K562 (cell line): Measurements from ENCODE around the gene PNMT. TPM values are rescaled to one million over a fixed set of nuclear protein-coding genes. Genes with fewer than 3 reads are reported as not detected.

Experiments
- ID3 ChIP-seq, 2 experiments: fragments of 250-450 bp in 1 of 2; fragments of 450-650 bp in 1 of 2; sonication (Bioruptor Pico) in 1 of 2; IDR thresholded peaks; 2 replicates each; pipeline versions ENCODE4 v1.6.1 to v1.8.0; 2016 to 2021; ENCODE audit warnings: mild to moderate bottlenecking in 2 of 2, moderate library complexity in 2 of 2, missing compliant biosample characterization in 1 of 2, missing genetic modification characterization in 1 of 2
- ILF3 ChIP-seq: fragments of 450-650 bp; IDR thresholded peaks from 2 replicates; pipeline ENCODE4 v1.6.1; 2018; ENCODE audit warnings: antibody characterized with exemption, mild to moderate bottlenecking, moderate library complexity, borderline replicate concordance
- KDM4B ChIP-seq, 2 experiments: fragments of 450-650 bp in 1 of 2; sonication (generic) in 1 of 2; IDR thresholded peaks; 2 replicates each; pipeline ENCODE4 v1.6.1; 2016 to 2017; ENCODE audit warnings: borderline replicate concordance in 2 of 2, antibody characterized with exemption in 1 of 2, low read depth in 1 of 2, mild to moderate bottlenecking in 1 of 2
- POLR2H ChIP-seq: IDR thresholded peaks from 2 replicates; pipeline ENCODE4 v1.6.1; 2016; ENCODE audit warnings: missing genetic modification characterization, low read depth, mild to moderate bottlenecking, control low read depth, missing compliant biosample characterization, moderate library complexity
- PPARD ChIP-seq: fragments of 250-450 bp; sonication (Bioruptor Pico); IDR thresholded peaks from 2 replicates; pipeline ENCODE4 v1.8.0; 2022; ENCODE audit warnings: inconsistent platforms, mild to moderate bottlenecking, moderate library complexity
- RBM22 ChIP-seq: fragments of 200-400 bp; formaldehyde crosslinking; IDR thresholded peaks from 2 replicates; pipeline ENCODE4 v1.6.1; 2018; ENCODE audit warnings: low read length, low read depth; ENCODE audit not compliant: poor library complexity, severe bottlenecking
- SETDB1 ChIP-seq: IDR thresholded peaks from one replicate; pipeline ENCODE4 v1.6.1; 2012; ENCODE audit warnings: low read length, control low read depth, inconsistent platforms
- TCFL5 ChIP-seq: fragments of 250-450 bp; sonication (Bioruptor Pico); conservative IDR thresholded peaks from 2 replicates; pipeline ENCODE4 v1.6.1; 2021; ENCODE audit warnings: mild to moderate bottlenecking, moderate library complexity, matching md5 sums
- TOE1 ChIP-seq, 2 experiments: fragments of 450-650 bp in 1 of 2; sonication (generic) in 1 of 2; formaldehyde crosslinking in 1 of 2; IDR thresholded peaks; 2 replicates each; pipeline versions ENCODE4 v1.7.1 to v1.8.0; 2016 to 2022; ENCODE audit warnings: borderline replicate concordance in 2 of 2, mild to moderate bottlenecking in 2 of 2, antibody characterized with exemption in 1 of 2, inconsistent platforms in 1 of 2, low read depth in 1 of 2, missing genetic modification reagents in 1 of 2, moderate library complexity in 1 of 2
- U2AF1 ChIP-seq: fragments of 200-400 bp; formaldehyde crosslinking; optimal IDR thresholded peaks from 2 replicates; pipeline ENCODE3; 2017; ENCODE audit warnings: mild to moderate bottlenecking, low read depth, low read length, moderate library complexity
- ZBTB33 ChIP-seq: sonication (generic); formaldehyde crosslinking; IDR thresholded peaks from 2 replicates; pipeline ENCODE4 v1.8.1; 2023; ENCODE audit warnings: mild to moderate bottlenecking, missing genetic modification reagents
- ZNF174 ChIP-seq: fragments of 250-450 bp; sonication (Bioruptor Pico); IDR thresholded peaks from 2 replicates; pipeline ENCODE4 v1.4.0; 2020; ENCODE audit warnings: mild to moderate bottlenecking
- ZNF41 ChIP-seq: fragments of 250-450 bp; sonication (Bioruptor Pico); conservative IDR thresholded peaks from 2 replicates; pipeline ENCODE4 v1.4.0; 2020; ENCODE audit warnings: mild to moderate bottlenecking
- ZNF551 ChIP-seq: fragments of 250-450 bp; sonication (Bioruptor Pico); IDR thresholded peaks from 2 replicates; pipeline ENCODE4 v1.5.0; 2021; ENCODE audit warnings: mild to moderate bottlenecking, moderate library complexity
- ZZZ3 ChIP-seq: fragments of 450-650 bp; IDR thresholded peaks from 2 replicates; pipeline ENCODE4 v1.6.1; 2016; ENCODE audit warnings: antibody characterized with exemption, mild to moderate bottlenecking, moderate library complexity
- polyA plus RNA-seq, 8 experiments: library from polyadenylated mRNA; depleted of rRNA in 4 of 8; stranded (reverse) in 5 of 8; unstranded in 3 of 8; fragments of >200 nt; fragmentation: Nextera tagmentation in 2 of 8; fragmentation: Illumina TruSeq in 1 of 8; extraction: Ambion mirVana in 2 of 8; extraction: Trizol in 1 of 8; gene quantifications; 2 replicates each; pipeline versions ENCODE4 v1.2.1 to v1.2.3, GENCODE V29; 2011 to 2014; ENCODE audit warnings: inconsistent platforms in 1 of 8, missing spikeins in 1 of 8
- total RNA-seq, 7 experiments: library from RNA; depleted of rRNA in 6 of 7; stranded (reverse); fragments of >200 nt in 6 of 7; fragmentation: Illumina TruSeq in 2 of 7; extraction: Trizol in 2 of 7; gene quantifications; 2 replicates each; pipeline versions ENCODE4 v1.2.1 to v1.2.3, GENCODE V29; 2011 to 2021; ENCODE audit warnings: low replicate concordance in 1 of 7
- TF ChIP-seq, protein P1 (sequence below), 3 experiments: IDR thresholded peaks in 2 of 3; conservative IDR thresholded peaks in 1 of 3; 2 replicates each; pipeline ENCODE4 v1.5.1; 2011 to 2012; ENCODE audit warnings: low read length in 3 of 3, mild to moderate bottlenecking in 3 of 3, control low read depth in 2 of 3, improper control_type of control experiment in 1 of 3, inconsistent platforms in 1 of 3, low read depth in 1 of 3, mixed read lengths in 1 of 3, moderate library complexity in 1 of 3; ENCODE audit not compliant: insufficient read depth in 2 of 3
- TF ChIP-seq, protein P2 (sequence below): sonication (generic); formaldehyde crosslinking; IDR thresholded peaks from 2 replicates; pipeline ENCODE4 v1.8.0; 2022; ENCODE audit warnings: mild to moderate bottlenecking, missing genetic modification reagents, borderline replicate concordance
- TF ChIP-seq, protein P3 (sequence below): conservative IDR thresholded peaks from 2 replicates; pipeline ENCODE4 v1.6.1; 2011; ENCODE audit warnings: low read depth, mild to moderate bottlenecking, low read length; ENCODE audit not compliant: control insufficient read depth

The PNMT gene
- total and polyA plus RNA-seq, 9 of the 15 experiments (the other 6 are each of a cell fraction or from before 2014, with no cell fraction given) = 0.55 to 18.1 (median 5.8) TPM

GRCh38 chr17:39667262-39667944 lies 850 bp upstream of the PNMT start (continued):
- TF ChIP-seq, protein P1, sequence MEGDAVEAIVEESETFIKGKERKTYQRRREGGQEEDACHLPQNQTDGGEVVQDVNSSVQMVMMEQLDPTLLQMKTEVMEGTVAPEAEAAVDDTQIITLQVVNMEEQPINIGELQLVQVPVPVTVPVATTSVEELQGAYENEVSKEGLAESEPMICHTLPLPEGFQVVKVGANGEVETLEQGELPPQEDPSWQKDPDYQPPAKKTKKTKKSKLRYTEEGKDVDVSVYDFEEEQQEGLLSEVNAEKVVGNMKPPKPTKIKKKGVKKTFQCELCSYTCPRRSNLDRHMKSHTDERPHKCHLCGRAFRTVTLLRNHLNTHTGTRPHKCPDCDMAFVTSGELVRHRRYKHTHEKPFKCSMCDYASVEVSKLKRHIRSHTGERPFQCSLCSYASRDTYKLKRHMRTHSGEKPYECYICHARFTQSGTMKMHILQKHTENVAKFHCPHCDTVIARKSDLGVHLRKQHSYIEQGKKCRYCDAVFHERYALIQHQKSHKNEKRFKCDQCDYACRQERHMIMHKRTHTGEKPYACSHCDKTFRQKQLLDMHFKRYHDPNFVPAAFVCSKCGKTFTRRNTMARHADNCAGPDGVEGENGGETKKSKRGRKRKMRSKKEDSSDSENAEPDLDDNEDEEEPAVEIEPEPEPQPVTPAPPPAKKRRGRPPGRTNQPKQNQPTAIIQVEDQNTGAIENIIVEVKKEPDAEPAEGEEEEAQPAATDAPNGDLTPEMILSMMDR (IDR thresholded peaks at IDR 0.05 in 2 of 3, conservative IDR thresholded peaks at IDR 0.05 in 1 of 3; ENCODE audit: insufficient read depth in 2 of 3, low read depth in 1 of 3, low read length in 3 of 3) = 0 out of 6 replicates have a peak, but pooled peaks of 1 of the 3 experiments have one; percentile 6
- no peak for TF ChIP-seq ZNF41 (CRISPR knock-in tag)
- peak in 1 of 2 experiments; percentile 54; a peak in 1 of 4 replicates for TF ChIP-seq KDM4B (IDR thresholded peaks at IDR 0.05; ENCODE audit: borderline replicate concordance in 2 of 2, low read depth in 1 of 2)
- TF ChIP-seq ILF3 = no peak
- TF ChIP-seq U2AF1 = no peak
- TF ChIP-seq ZZZ3 = no peak
- TF ChIP-seq, protein P2, sequence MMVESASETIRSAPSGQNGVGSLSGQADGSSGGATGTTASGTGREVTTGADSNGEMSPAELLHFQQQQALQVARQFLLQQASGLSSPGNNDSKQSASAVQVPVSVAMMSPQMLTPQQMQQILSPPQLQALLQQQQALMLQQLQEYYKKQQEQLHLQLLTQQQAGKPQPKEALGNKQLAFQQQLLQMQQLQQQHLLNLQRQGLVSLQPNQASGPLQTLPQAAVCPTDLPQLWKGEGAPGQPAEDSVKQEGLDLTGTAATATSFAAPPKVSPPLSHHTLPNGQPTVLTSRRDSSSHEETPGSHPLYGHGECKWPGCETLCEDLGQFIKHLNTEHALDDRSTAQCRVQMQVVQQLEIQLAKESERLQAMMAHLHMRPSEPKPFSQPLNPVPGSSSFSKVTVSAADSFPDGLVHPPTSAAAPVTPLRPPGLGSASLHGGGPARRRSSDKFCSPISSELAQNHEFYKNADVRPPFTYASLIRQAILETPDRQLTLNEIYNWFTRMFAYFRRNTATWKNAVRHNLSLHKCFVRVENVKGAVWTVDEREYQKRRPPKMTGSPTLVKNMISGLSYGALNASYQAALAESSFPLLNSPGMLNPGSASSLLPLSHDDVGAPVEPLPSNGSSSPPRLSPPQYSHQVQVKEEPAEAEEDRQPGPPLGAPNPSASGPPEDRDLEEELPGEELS (CRISPR knock-in tag) = no peak
- no peak for TF ChIP-seq RBM22
- no peak for TF ChIP-seq SETDB1
- no peak for TF ChIP-seq ZNF174 (CRISPR knock-in tag)
- TF ChIP-seq ID3 (CRISPR knock-in tag; IDR thresholded peaks at IDR 0.05) = no peak
- TF ChIP-seq ID3 (tag; IDR thresholded peaks at IDR 0.05) = no peak
- TF ChIP-seq PPARD (CRISPR knock-in tag) = no peak
- TF ChIP-seq, protein P3, sequence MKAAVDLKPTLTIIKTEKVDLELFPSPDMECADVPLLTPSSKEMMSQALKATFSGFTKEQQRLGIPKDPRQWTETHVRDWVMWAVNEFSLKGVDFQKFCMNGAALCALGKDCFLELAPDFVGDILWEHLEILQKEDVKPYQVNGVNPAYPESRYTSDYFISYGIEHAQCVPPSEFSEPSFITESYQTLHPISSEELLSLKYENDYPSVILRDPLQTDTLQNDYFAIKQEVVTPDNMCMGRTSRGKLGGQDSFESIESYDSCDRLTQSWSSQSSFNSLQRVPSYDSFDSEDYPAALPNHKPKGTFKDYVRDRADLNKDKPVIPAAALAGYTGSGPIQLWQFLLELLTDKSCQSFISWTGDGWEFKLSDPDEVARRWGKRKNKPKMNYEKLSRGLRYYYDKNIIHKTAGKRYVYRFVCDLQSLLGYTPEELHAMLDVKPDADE = peak; percentile 47; the same call in 1 of the 2 replicates
- TF ChIP-seq ZNF551 (CRISPR knock-in tag) = no peak
- no peak for TF ChIP-seq POLR2H (tag)
- TF ChIP-seq TOE1 (IDR thresholded peaks at IDR 0.05; ENCODE audit: borderline replicate concordance) = no peak
- no peak for TF ChIP-seq TOE1 (CRISPR knock-in tag; IDR thresholded peaks at IDR 0.05; ENCODE audit: borderline replicate concordance, low read depth)
- no peak for TF ChIP-seq ZBTB33
- no peak for TF ChIP-seq TCFL5 (CRISPR knock-in tag)
